Measurements from ENCODE around the gene SDR9C7. TPM values are rescaled to one million over a fixed set of nuclear protein-coding genes. Genes with fewer than 3 reads are reported as not detected.
"Not testable (repeated sequence)": the region's sequence is repeated elsewhere in the genome, so short reads cannot be mapped to it uniquely, and the experiment has no call there.

The SDR9C7 gene
- total RNA-seq, result not detected
- long read RNA-seq, result 0 reads

- DNase-seq (no peak), ATAC-seq (ENCODE audit: poor library complexity) (no peak)
- intact Hi-C loops (cut with DNase I), result no loop called here
Measured at GRCh38 chr12:56933826-56934625, at the start of gene SDR9C7. SDR9C7 (minus strand) TSS chr12:56934408; CDS start chr12:56934261, 147 bp downstream.

GRCh38 chr12:56983386-56983785 lies 49.2 kb upstream of the SDR9C7 start:
- no peak for ATAC-seq (ENCODE audit: poor library complexity)
- no peak for DNase-seq
- intact Hi-C loops (cut with DNase I), result no loop called here

GRCh38 chr12:56982578-56983236 lies 48.5 kb upstream of the SDR9C7 start:
- ATAC-seq (ENCODE audit: poor library complexity); DNase-seq; intact Hi-C loops (cut with DNase I): not testable (repeated sequence)

DNA sequence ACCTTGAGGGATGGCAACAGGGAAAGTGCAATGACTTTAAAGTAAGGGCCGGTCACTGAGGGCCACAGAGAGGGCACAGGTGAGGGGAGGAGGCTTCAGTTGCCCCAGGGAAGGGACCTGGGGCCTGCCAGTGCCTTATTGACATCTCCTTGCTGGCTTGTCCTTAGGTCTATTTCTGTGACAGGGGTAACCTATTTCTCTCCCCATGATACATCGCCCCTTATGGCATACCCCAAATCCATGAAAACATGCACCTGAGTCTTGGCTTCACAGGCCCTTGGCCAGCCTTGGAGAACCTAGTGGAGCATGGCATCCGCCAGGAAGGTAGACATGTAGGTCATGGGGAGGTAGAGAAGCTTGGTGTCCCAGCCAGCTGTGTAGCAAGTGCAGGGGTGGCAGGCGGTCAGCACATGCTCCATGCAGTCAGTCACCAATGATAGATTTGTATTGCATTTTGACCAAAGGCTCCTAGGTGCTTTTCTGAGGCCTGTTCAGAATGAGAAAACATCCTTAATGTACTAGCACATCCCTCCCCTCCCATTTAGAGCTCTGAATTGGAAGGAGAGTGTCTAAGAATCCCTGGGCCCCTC lies 46.8 kb upstream of the SDR9C7 start:
- intact Hi-C loops (cut with DNase I), result no loop called here
- ATAC-seq (ENCODE audit: poor library complexity) (no peak), DNase-seq (no peak)

DNA sequence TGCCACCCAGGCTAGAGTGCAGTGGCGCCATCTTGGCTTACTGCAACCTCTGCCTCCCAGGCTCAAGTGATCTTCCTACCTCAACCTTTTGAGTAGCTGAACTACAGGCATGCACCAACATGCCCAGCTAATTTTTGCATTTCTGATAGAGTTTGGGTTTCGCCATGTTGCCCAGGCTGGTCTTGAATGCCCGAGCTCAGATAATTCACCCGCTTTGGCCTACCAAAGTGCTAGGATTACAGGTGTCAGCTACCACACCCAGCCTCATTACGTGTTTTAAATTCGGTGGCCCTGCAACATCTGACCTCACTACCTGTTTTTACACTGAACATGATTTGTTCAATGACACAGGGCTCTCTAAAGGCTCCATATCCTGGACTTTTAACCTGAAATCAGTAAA lies 46.1 kb upstream of the SDR9C7 start:
- intact Hi-C loops (cut with DNase I), result no loop called here
- ATAC-seq (ENCODE audit: poor library complexity) (no peak), DNase-seq (no peak)

DNA sequence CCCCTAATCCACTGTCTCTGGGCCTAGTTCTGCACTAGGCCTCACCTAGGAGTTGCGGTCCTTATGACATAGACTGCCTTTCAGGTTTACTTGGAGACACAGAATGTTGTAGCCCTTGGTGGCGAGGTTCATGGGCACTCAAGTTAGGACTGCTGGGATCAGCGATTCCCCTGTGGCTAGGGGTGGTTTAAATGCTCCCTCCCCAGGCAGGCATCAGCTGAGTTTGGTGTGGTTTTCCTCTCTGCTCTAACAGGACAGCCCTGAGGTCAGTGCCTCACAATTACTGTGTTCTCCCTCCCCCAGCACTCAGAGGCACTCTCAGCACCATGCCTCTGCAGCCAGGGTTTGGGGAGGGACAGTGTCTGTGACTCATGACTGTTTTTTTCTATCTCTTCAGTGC lies 45.4 kb upstream of the SDR9C7 start:
- ATAC-seq (ENCODE audit: poor library complexity) (no peak), DNase-seq (no peak)
- intact Hi-C loops (cut with DNase I), result no loop called here

- intact Hi-C loops (cut with DNase I), result no loop called here
- DNase-seq, result no peak
- ATAC-seq (ENCODE audit: poor library complexity), result no peak
Measured at GRCh38 chr12:56978397-56979138, 44.4 kb upstream of the SDR9C7 start.

- DNase-seq; ATAC-seq (ENCODE audit: poor library complexity); intact Hi-C loops (cut with DNase I): not testable (repeated sequence)
Measured at GRCh38 chr12:56977361-56977760, 43.2 kb upstream of the SDR9C7 start.

- intact Hi-C loops (cut with DNase I); DNase-seq; ATAC-seq (ENCODE audit: poor library complexity): not testable (repeated sequence)
Measured at GRCh38 chr12:56974224-56974623, 40.0 kb upstream of the SDR9C7 start.

DNA sequence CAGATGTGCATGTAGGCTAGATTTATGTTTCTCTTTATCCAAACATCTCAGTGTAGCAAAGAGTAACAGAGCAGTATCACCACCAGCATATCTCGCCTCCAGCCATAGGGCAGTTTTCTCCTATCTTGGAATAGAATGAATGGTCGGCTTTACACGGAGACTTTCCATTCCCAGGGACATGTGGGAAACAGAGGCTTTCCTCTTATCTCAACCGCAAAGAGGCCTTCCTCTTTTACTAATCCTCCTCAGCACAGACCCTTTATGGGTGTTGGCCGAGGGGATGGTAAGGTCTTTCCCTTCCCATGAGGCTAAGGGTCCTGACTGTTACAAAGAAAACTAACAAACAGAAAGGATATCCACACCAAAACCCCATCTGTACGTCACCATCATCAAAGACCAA lies 34.7 kb upstream of the SDR9C7 start:
- intact Hi-C loops (cut with DNase I); DNase-seq; ATAC-seq (ENCODE audit: poor library complexity): not testable (repeated sequence)

GRCh38 chr12:56965997-56966642 lies 31.9 kb upstream of the SDR9C7 start:
- DNase-seq; intact Hi-C loops (cut with DNase I); ATAC-seq (ENCODE audit: poor library complexity): not testable (repeated sequence)

DNA sequence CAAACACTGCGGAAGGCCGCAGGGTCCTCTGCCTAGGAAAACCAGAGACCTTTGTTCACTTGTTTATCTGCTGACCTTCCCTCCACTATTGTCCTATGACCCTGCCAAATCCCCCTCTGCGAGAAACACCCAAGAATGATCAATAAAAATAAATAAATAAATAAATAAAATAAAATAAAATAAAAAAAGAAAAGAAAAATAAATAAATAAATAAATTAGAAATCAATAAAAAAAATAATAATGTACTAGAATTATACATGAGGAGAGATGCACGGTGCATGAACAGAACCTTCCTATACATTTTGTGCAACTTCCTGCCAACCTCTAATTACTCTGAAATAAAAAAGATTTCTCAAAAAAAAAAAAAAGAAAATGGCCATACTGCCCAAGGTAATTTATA lies 30.9 kb upstream of the SDR9C7 start:
- ATAC-seq (ENCODE audit: poor library complexity); DNase-seq; intact Hi-C loops (cut with DNase I): not testable (repeated sequence)

- ATAC-seq (ENCODE audit: poor library complexity); DNase-seq; intact Hi-C loops (cut with DNase I): not testable (repeated sequence)
Measured at GRCh38 chr12:56963557-56963956, 29.3 kb upstream of the SDR9C7 start.

GRCh38 chr12:56962247-56962646 lies 28.0 kb upstream of the SDR9C7 start:
- intact Hi-C loops (cut with DNase I); ATAC-seq (ENCODE audit: poor library complexity); DNase-seq: not testable (repeated sequence)

- no peak for ATAC-seq (ENCODE audit: poor library complexity)
Measured at GRCh38 chr12:56958422-56958821, 24.2 kb upstream of the SDR9C7 start.

GRCh38 chr12:56957229-56958052 lies 23.2 kb upstream of the SDR9C7 start, which contains the start of gene RDH16:
RDH16 (minus strand) TSS chr12:56957608; CDS start chr12:56957462, 146 bp downstream.
- ATAC-seq (ENCODE audit: poor library complexity) (no peak), DNase-seq (no peak)
- intact Hi-C loops (cut with DNase I), result no loop called here

More at GRCh38 chr12:56958422-56958821, 24.2 kb upstream of the SDR9C7 start:
- DNase-seq, result no peak
- intact Hi-C loops (cut with DNase I), result no loop called here

DNA sequence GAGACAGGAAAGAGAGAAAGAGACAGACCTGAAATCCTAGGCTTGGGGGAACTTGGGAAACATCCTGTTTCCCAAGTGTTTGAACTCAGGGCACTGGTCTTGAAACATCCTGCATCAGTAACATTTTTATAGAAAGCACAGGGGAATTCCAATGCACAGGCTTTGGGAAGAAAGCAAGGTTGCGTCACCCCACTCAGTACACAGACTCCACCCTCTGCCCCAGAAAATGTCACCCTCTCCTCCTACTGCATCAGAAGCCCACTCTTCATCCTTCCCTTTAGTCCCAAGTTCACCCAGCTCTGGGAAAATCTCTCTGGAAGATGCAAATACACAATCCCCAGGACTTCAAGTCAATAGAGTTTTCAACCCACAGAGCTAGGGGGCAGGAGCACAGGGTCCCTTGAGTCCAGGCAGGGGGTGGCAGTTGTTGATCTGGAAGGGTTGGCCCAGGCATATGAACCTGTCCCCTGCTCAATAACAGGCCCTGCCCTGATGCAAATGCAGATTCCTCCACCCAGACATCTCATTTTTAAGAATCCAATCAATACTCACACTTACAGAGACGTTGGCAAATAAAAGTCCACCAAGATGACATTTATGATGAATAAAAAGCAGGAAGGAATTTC lies 21.5 kb upstream of the SDR9C7 start:
- no peak for DNase-seq
- no peak for ATAC-seq (ENCODE audit: poor library complexity)
- intact Hi-C loops (cut with DNase I), result no loop called here

Data from Right ventricle myocardium superior (tissue), 1 donor.